ENCODE results near the gene EEF1B2. TPM values are rescaled to one million over a fixed set of nuclear protein-coding genes. Genes with fewer than 3 reads are reported as not detected.
"Not testable (repeated sequence)": the region's sequence is repeated elsewhere in the genome, so short reads cannot be mapped to it uniquely, and the experiment has no call there.

The EEF1B2 gene
- total RNA-seq: 1,000 to 10,000 TPM in 1 of 2 experiments, 100 to 1,000 TPM in 1; 983 to 1,166 TPM

DNA sequence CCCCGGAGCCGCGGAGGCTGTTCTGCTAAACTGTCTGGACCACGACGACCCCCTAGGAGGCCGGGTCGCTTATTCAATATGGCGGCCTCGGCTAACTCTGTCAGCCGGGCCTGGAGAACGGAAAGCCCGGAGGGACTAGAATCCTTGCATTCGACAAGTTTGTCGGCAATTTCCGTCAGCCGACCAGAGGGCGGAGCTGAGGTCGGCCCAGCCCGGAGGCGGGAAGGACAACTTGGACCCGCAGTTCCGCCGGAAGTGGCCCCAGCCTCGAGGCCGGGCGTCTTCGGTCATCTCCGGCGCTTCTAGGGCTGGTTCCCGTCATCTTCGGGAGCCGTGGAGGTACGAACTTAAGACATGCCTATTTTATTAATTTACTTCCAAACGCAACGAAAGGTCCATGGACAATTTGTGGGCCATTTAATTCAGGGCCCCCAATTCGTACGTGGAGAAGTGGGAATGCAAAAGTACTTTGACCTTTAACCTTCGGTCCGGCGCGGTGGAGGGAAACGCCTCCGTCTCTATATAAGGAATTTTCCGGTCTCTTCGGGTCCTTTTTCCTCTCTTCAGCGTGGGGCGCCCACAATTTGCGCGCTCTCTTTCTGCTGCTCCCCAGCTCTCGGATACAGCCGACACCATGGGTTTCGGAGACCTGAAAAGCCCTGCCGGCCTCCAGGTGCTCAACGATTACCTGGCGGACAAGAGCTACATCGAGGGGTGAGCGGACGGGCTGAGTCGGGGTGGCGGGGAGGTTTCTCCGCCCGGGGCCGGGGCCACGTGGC, at the start of gene EEF1B2, which contains the start of gene NDUFS1:
TSS of gene EEF1B2 (plus strand) at position 550 of the 779 bp plus-strand sequence. CDS start at position 635, 85 bp downstream.
TSS of gene NDUFS1 (minus strand) at position 99 of the 779 bp plus-strand sequence. CDS start 5,766 bp downstream, outside the sequence.
- intact Hi-C loops (cut with DNase I, micrococcal nuclease): loop anchor here (1.0 to 5.0 kb wide), 15 partner anchors 73 to 1552 kb away; partner anchors contain the start of genes ADAM23 (in 2 of the 2), CCNYL1 (in 1 of the 2), CREB1 (in 1 of the 2) and FASTKD2 (in 1 of the 2)
- Mint-ChIP-seq H3K36me3 (ENCODE audit: low read depth) (peaks cover 58% of the 10 kb centered on the region), H3K4me1 (peaks cover 46% of the 10 kb centered on the region), H3K27ac (peak within 1 kb of the TSS; percentile 89), H3K9me3 (ENCODE audit: low read depth) (no peaks in the 10 kb centered on the region), H3K4me3 (peak within 1 kb of the TSS; percentile 97), H3K27me3 (no peaks in the 10 kb centered on the region)
- DNase-seq (peak; percentile 99), ATAC-seq (peak; percentile 95)
- POLR2A ChIA-PET: interaction anchor here (0.6 to 2.3 kb wide), 5 partner anchors 74 to 606 kb away, joined by 3 to 7 read pairs (median 3); partner anchors contain the start of genes FASTKD2, INO80D and MDH1B
- CTCF ChIA-PET: interaction anchor here (1.4 to 1.9 kb wide), 2 partner anchors 71 to 111 kb away, joined by 5 to 7 read pairs; no protein-coding TSS in a partner anchor

- H3K4me1 Mint-ChIP-seq: no peaks in the 10 kb centered on the region
- no peak for ATAC-seq
- H3K9me3 Mint-ChIP-seq (ENCODE audit: low read depth): no peaks in the 10 kb centered on the region
- ChIA-PET CTCF (interaction anchor here (1.3 kb wide), 1 partner anchor 11 kb away, joined by 6 read pairs; no protein-coding TSS in a partner anchor), POLR2A (no interaction called here)
- DNase-seq: no peak
- H3K27me3 Mint-ChIP-seq: no peaks in the 10 kb centered on the region
- intact Hi-C loops (cut with DNase I, micrococcal nuclease): no loop called here
- H3K27ac Mint-ChIP-seq: no peak overlapping the region
- no peak overlapping the region for H3K4me3 Mint-ChIP-seq
- peaks cover 15% of the 10 kb centered on the region for H3K36me3 Mint-ChIP-seq (ENCODE audit: low read depth)
Measured at GRCh38 chr2:206112108-206112507, 47.6 kb upstream of the EEF1B2 start.

- POLR2A ChIA-PET: no interaction called here
- DNase-seq (no peak), ATAC-seq (no peak)
- intact Hi-C loops (cut with DNase I, micrococcal nuclease): no loop called here
- H3K9me3 Mint-ChIP-seq (ENCODE audit: low read depth): no peaks in the 10 kb centered on the region
- no peaks in the 10 kb centered on the region for H3K27me3 Mint-ChIP-seq
- H3K4me1 Mint-ChIP-seq: no peaks in the 10 kb centered on the region
- no peak overlapping the region for H3K4me3 Mint-ChIP-seq
- no peak overlapping the region for H3K27ac Mint-ChIP-seq
- CTCF ChIA-PET: interaction anchor here (1.2 kb wide), 1 partner anchor 32 kb away, joined by 3 read pairs; no protein-coding TSS in a partner anchor
- peaks cover 16% of the 10 kb centered on the region for H3K36me3 Mint-ChIP-seq (ENCODE audit: low read depth)
Measured at GRCh38 chr2:206112846-206113547, 46.7 kb upstream of the EEF1B2 start.

GRCh38 chr2:206115026-206115578, 44.6 kb upstream of the EEF1B2 start:
- Mint-ChIP-seq H3K4me1 (no peaks in the 10 kb centered on the region), H3K4me3 (no peak overlapping the region), H3K36me3 (ENCODE audit: low read depth) (peaks cover 23% of the 10 kb centered on the region), H3K27ac (no peak overlapping the region), H3K27me3 (no peaks in the 10 kb centered on the region), H3K9me3 (ENCODE audit: low read depth) (peaks cover 2% of the 10 kb centered on the region)
- no peak for ATAC-seq
- no peak for DNase-seq
- ChIA-PET POLR2A (interaction anchor here (0.7 kb wide), 1 partner anchor 321 kb away, joined by 3 read pairs; no protein-coding TSS in a partner anchor), CTCF (interaction anchor here (1.0 kb wide), 1 partner anchor 13 kb away, joined by 3 read pairs; no protein-coding TSS in a partner anchor)
- intact Hi-C loops (cut with DNase I, micrococcal nuclease): no loop called here

DNA sequence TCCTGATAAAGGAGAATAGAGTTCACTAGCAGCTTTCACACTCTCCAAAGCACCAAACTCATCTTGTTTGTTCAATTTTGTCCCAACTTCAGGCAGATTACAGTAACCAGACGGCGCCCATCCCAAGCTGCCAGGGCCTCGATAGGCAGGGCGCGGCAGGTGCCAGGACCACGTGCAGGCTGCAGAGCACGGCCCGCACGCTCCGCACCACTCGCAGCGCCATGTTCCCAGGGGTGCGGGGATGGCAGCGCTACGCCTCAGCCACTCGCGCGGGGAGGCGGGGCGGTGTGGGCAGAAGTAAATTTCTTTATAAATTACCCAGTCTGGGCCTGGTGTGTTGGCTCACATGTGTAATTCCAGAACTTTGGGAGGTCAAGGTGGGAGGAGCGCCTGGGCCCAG, 43.4 kb upstream of the EEF1B2 start:
- peaks cover 8% of the 10 kb centered on the region for H3K9me3 Mint-ChIP-seq (ENCODE audit: low read depth)

GRCh38 chr2:206122569-206122968, 37.1 kb upstream of the EEF1B2 start:
- CTCF ChIA-PET; H3K27me3 Mint-ChIP-seq; H3K27ac Mint-ChIP-seq; ATAC-seq; intact Hi-C loops (cut with DNase I, micrococcal nuclease); POLR2A ChIA-PET; H3K4me3 Mint-ChIP-seq; H3K4me1 Mint-ChIP-seq; DNase-seq: not testable (repeated sequence)
- Mint-ChIP-seq H3K36me3 (ENCODE audit: low read depth) (peaks cover 44% of the 10 kb centered on the region), H3K9me3 (ENCODE audit: low read depth) (peaks cover 12% of the 10 kb centered on the region)

More for the DNA sequence above, 43.4 kb upstream of the EEF1B2 start:
- ChIA-PET POLR2A (no interaction called here), CTCF (no interaction called here)
- no peak overlapping the region for H3K4me3 Mint-ChIP-seq
- ATAC-seq (no peak), DNase-seq (no peak)
- H3K27me3 Mint-ChIP-seq: no peaks in the 10 kb centered on the region
- H3K4me1 Mint-ChIP-seq: no peaks in the 10 kb centered on the region
- H3K36me3 Mint-ChIP-seq (ENCODE audit: low read depth): peaks cover 34% of the 10 kb centered on the region
- no peak overlapping the region for H3K27ac Mint-ChIP-seq
- intact Hi-C loops (cut with DNase I, micrococcal nuclease): no loop called here

- H3K36me3 Mint-ChIP-seq (ENCODE audit: low read depth): peaks cover 40% of the 10 kb centered on the region
- H3K27ac Mint-ChIP-seq: no peak overlapping the region
- intact Hi-C loops (cut with DNase I, micrococcal nuclease): no loop called here
- H3K4me3 Mint-ChIP-seq: no peak overlapping the region
- no peaks in the 10 kb centered on the region for H3K4me1 Mint-ChIP-seq
- H3K27me3 Mint-ChIP-seq: no peaks in the 10 kb centered on the region
- ChIA-PET POLR2A (no interaction called here), CTCF (interaction anchor here (0.6 kb wide), 1 partner anchor 98 kb away, joined by 3 read pairs; no protein-coding TSS in a partner anchor)
- ATAC-seq (no peak), DNase-seq (no peak)
- H3K9me3 Mint-ChIP-seq (ENCODE audit: low read depth): peaks cover 7% of the 10 kb centered on the region
Measured at GRCh38 chr2:206125901-206126300, 33.8 kb upstream of the EEF1B2 start.

DNA sequence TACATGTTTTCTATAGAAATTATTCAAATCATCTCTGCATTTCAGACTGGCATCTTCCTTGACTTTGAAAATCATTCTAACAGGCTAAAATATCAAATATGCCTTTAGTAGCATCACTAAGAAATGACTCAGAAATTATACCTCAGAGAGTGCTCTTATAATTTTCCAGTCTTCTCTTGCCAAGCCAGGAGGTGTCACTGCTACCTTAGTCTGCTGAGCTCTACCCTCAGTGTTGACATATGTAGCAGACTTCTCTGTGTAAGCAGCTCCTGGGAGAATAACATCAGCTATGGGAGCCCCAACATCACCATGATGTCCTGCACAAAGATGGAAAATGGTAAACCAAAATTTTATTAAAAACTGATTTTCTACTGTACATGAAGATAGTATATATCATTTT, 32.0 kb upstream of the EEF1B2 start:
- POLR2A ChIA-PET: no interaction called here
- ATAC-seq (peak; percentile 60), DNase-seq (no peak)
- no peak overlapping the region for H3K4me3 Mint-ChIP-seq
- peaks cover 25% of the 10 kb centered on the region for H3K36me3 Mint-ChIP-seq (ENCODE audit: low read depth)
- no peak overlapping the region for H3K27ac Mint-ChIP-seq
- intact Hi-C loops (cut with DNase I, micrococcal nuclease): no loop called here
- H3K9me3 Mint-ChIP-seq (ENCODE audit: low read depth): no peaks in the 10 kb centered on the region
- CTCF ChIA-PET: interaction anchor here (1.1 kb wide), 1 partner anchor 13 kb away, joined by 3 read pairs; no protein-coding TSS in a partner anchor
- no peaks in the 10 kb centered on the region for H3K4me1 Mint-ChIP-seq
- no peaks in the 10 kb centered on the region for H3K27me3 Mint-ChIP-seq

- no peak for ATAC-seq
- Mint-ChIP-seq H3K4me3 (no peak overlapping the region), H3K27me3 (no peaks in the 10 kb centered on the region), H3K27ac (no peak overlapping the region), H3K36me3 (ENCODE audit: low read depth) (peaks cover 29% of the 10 kb centered on the region), H3K9me3 (ENCODE audit: low read depth) (no peaks in the 10 kb centered on the region), H3K4me1 (peaks cover 2% of the 10 kb centered on the region)
- POLR2A ChIA-PET: no interaction called here
- CTCF ChIA-PET: no interaction called here
- DNase-seq: no peak
- intact Hi-C loops (cut with DNase I, micrococcal nuclease): no loop called here
Measured at GRCh38 chr2:206143451-206143850, 16.2 kb upstream of the EEF1B2 start.

DNA sequence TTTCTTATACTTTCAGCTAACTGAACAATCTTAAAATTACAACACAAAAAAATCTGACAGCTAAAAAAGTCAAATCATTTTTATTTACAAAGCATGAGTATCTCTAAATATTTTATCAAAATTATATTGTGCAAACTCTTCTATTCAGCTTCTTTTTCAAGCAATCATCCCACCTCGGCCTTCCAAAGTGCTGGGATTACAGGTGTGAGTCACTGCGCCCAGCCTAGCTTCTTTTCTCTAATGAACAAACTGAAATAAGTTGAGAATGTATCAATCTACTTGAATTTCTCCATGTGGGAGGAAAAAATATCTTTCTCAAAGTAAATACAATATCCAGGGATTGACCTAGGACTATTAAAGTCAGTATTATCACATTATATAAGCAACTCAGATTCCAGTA, 15.3 kb upstream of the EEF1B2 start:
- ATAC-seq (no peak), DNase-seq (no peak)
- ChIA-PET POLR2A (no interaction called here), CTCF (interaction anchor here (0.9 kb wide), 1 partner anchor 31 kb away, joined by 3 read pairs; no protein-coding TSS in a partner anchor)
- intact Hi-C loops (cut with DNase I, micrococcal nuclease): no loop called here
- peaks cover 34% of the 10 kb centered on the region for H3K36me3 Mint-ChIP-seq (ENCODE audit: low read depth)
- peaks cover 2% of the 10 kb centered on the region for H3K4me1 Mint-ChIP-seq
- H3K4me3 Mint-ChIP-seq: no peak overlapping the region
- H3K27me3 Mint-ChIP-seq: no peaks in the 10 kb centered on the region
- H3K27ac Mint-ChIP-seq: no peak overlapping the region
- H3K9me3 Mint-ChIP-seq (ENCODE audit: low read depth): no peaks in the 10 kb centered on the region

- no peaks in the 10 kb centered on the region for H3K9me3 Mint-ChIP-seq (ENCODE audit: low read depth)
- intact Hi-C loops (cut with DNase I, micrococcal nuclease): no loop called here
- H3K4me3 Mint-ChIP-seq: no peak overlapping the region
- H3K36me3 Mint-ChIP-seq (ENCODE audit: low read depth): peaks cover 33% of the 10 kb centered on the region
- ChIA-PET CTCF (interaction anchor here (1.5 kb wide), 1 partner anchor 62 kb away, joined by 3 read pairs; no protein-coding TSS in a partner anchor), POLR2A (no interaction called here)
- ATAC-seq (no peak), DNase-seq (no peak)
- H3K27ac Mint-ChIP-seq: no peak overlapping the region
- no peaks in the 10 kb centered on the region for H3K27me3 Mint-ChIP-seq
- peaks cover 2% of the 10 kb centered on the region for H3K4me1 Mint-ChIP-seq
Measured at GRCh38 chr2:206145665-206146064, 14.0 kb upstream of the EEF1B2 start.
